Activated CD8-positive, alpha-beta memory T cell treated with anti-CD3 and anti-CD28 coated beads, Interleukin-2, amount 50 U/mL, for 24 hours (primary cell): ENCODE results near the gene LANCL3.
"Not testable (repeated sequence)": the region's sequence is repeated elsewhere in the genome, so short reads cannot be mapped to it uniquely, and the experiment has no call there.

Source experiments
- DNase-seq: peaks from one replicate; pipeline ENCODE4 v3.0.0-alpha.2; 2020; ENCODE audit errors: extremely low read depth

The LANCL3 gene

DNA sequence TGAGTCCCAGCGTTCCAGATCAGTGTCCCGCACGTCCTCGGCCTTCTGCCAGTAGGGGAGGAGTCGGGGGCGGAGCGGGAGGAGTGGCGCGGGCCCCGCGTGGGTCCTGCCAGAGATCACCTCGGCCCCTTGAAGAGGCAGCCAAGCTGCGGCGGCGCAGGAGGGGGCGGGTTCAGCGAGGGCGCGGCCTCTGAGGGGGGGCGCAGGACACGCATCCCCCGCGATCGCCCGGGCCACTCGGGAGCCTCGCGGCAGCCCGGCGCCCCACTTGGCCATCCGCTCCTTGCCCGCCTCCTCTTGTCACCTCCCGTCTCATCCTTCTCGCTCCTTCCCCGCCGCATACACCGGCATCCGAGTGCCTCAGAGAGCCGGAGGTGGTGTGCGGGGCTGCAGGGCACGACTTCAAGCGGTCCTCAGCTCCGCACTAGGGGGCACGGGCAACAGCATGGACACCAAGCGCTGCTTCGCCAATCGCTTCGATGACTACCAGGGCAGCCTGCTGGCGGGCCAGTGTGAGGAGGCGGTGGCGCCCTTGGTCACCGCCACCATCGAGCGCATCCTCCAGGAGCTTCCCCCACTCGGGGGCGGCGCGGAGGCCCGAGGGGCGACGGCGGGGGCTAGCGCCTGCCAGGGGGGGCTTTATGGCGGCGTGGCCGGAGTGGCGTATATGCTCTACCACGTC, at the start of gene LANCL3:
LANCL3 (plus strand) TSS at position 236 of the 682 bp plus-strand sequence; CDS start at position 446, 210 bp downstream.
- not testable (repeated sequence) for DNase-seq

DNA sequence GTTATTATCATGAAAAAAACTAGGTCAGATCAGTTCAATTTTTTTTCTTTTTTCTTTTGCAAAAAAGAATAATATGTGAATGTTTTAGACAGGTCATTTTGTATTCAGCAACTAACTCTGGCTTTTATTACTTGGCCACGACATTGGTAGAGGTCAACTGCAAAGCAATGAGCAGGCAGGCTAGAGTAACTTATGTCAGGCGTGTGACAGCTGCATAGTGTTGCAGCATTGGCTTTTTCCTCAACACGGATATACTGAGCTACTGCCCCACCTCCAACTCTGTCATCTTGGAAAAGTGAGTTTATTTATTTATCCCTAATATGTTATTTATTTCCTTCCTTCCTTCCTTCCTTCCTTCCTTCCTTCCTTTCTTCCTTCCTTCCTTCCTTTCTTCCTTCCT, 47.8 kb upstream of the LANCL3 start:
- not testable (repeated sequence) for DNase-seq

DNA sequence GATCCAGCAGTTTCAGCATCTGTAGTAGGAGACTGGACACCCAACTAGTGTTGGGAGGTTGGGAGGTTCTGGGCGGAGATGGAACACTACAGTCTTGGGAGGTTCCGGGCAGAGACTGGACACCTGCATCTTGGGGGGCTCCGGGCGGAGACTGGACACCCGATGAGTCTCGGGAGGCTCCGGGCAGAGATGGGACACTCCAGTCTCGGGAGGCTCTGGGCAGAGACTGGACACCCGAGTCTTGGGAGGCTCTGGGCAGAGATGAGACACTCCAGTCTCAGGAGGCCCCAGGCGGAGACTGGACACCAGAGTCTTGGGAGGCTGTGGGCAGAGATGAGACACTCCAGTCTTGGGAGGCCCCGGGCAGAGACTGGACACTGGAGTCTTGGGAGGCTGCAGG, 29.5 kb upstream of the LANCL3 start:
- DNase-seq: no peak

DNA sequence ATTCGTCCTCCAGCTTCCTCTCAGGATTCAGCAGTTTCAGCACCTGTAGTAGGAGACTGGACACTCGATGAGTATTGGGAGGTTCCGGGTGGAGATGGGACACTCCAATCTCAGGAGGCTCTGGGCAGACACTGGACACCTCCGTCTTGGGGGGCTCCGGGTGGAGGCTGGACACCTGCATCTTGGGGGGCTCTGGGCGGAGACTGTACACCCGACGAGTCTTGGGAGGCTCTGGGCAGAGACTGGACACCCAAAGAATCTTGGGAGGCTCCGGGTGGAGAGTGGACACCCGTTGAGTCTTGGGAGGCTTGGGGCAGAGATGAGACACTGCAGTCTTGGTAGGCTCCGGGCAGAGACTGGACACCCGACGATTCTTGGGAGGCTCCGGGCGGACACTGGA, 28.7 kb upstream of the LANCL3 start:
- DNase-seq: no peak

DNA sequence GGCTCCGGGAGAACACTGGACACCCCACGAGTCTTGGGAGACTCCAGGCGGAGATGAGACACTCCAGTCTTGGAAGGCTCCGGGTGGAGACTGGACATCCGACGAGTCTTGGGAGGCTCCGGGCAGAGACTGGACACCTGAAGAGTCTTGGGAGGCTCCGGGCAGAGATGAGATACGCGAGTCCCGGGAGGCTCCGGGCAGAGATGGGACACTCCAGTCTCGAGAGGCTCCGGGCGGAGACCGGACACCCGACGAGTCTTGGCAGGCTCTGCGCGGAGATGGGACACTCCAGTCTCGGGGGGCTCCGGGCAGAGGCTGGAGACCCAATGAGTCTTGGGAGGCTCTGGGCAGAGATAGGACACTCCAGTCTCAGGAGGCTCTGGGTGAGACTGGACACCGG, 28.1 kb upstream of the LANCL3 start:
- no peak for DNase-seq

DNA sequence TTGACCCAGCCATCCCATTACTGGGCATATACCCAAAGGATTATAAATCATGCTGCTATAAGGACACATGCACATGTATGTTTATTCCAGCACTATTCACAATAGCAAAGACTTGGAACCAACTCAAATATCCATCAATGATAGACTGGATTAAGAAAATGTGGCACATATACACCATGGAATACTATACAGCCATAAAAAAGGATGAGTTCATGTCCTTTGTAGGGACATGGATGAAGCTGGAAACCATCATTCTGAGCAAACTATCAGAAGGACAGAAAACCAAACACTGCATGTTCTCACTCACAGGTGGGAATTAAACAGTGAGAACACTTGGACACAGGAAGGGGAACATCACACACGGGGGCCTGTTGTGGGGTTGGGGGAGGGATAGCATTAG, 26.9 kb upstream of the LANCL3 start:
- DNase-seq: not testable (repeated sequence)

DNA sequence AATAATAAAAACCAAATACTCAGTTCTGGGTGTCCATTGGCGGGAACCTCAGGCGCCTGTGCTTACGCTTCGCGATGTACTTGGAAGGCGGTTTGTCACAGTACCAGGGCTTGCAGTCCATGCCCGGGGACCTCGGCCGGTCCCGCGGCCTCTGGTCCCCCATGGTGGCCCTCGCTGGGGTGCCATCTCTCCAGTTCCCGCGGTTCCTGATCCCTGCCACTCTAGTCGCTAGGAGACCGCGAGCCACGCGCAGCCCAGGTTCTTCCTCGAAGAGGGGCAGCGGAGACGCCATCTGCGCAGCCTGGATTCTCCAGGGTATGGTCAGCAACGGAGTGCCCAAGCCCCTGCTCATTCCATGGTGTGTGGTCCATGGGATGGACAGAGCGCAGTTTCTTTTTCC, 26.4 kb upstream of the LANCL3 start:
- DNase-seq: no peak

DNA sequence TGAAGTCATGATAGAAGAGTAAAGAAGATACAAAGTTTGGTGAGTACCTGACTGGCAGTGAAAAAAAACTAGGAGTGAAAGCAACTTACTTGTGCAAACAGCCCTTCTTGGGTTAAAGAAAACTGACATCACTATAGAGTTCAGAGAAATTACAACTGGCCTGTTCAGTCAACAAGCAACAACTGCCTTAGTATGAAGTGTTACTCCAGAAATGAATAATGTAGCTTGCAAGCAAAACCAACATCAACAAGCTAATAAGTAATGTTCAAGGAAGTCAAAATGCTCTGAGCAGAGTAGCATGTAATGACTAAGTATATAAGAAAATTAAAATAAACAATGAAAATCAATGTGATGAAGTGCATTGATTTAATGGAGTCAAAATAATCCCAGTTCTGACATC, 21.8 kb upstream of the LANCL3 start:
- not testable (repeated sequence) for DNase-seq

DNA sequence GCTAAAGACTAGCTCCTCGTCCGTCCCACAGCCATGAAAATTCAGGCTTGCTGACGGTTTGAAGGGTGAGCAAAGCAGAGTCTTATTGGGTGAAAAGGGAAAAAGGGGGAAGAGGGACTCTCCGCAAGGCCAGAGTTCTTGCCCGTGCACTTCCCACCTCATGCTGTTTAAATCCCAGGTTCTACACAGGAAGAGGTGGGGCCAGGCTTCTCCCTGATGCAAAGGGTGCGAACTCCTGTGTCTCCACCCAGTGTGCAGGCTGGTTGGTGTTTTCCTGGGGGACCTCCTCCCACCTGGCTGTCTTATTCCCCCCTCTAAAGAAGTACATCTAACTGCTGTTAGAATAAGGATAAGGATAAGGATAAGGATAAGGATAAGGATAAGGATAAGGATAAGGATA, 18.0 kb upstream of the LANCL3 start:
- DNase-seq: no peak

DNA sequence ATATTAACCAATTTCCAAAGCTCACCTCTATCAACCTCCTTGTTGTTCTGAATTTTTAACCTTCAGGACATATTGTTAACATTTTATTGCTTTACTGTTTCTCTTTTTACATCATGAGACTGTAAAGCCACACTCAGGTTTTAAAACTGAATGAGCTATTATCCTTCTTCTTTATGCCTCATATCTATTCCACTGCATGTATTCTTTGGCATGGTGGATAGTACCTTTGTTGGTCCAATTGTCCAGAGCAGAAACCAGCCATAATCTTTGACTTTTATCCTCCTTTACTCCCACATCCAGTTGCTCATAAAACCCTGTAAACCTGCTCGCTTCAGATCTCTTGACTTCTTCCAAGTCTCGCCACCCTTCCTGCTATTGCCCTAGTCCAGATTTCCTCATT, 6.2 kb upstream of the LANCL3 start:
- DNase-seq: not testable (repeated sequence)

DNA sequence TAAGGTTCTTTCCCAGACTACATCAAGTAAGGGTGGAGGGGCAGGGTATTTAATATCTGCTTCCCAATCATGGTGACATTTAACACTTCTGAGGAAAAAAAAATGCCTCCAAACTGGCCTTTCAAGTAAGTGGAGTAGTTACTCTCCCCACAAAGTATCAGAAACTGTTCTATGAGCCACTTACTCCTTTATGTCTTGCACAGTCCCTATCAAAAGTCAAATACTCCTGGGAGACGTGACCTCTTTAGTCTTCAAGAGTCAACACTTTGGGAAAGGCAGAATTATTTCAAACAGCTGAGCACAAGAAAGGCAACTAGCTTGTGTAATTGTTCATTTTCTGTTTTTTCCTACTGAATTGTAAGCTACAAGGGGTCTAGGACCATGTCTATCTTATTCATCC, 1.1 kb upstream of the LANCL3 start:
- not testable (repeated sequence) for DNase-seq

DNA sequence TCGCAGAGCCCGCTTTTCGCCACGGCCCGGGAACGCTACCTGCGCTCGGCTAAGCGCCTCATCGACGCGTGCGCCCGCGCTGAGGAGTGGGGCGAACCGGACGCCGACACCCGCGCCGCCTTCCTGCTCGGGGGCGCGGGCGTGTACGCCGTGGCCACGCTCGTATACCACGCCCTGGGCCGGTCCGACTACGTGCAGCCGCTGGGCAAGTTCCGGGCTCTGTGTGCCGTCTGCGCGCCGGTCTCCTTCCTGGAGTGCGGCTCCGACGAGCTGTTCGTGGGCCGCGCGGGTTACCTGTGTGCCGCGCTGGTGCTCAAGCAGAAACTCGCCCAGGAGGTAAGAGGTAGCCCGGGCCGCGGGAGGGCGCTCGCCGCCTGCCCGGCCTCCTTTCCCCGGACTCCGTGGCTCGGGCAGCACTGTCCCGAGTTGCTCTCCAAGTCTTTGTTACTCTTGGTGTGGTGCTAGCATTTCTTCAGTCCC, 687 bp downstream of the LANCL3 start:
- not testable (repeated sequence) for DNase-seq

DNA sequence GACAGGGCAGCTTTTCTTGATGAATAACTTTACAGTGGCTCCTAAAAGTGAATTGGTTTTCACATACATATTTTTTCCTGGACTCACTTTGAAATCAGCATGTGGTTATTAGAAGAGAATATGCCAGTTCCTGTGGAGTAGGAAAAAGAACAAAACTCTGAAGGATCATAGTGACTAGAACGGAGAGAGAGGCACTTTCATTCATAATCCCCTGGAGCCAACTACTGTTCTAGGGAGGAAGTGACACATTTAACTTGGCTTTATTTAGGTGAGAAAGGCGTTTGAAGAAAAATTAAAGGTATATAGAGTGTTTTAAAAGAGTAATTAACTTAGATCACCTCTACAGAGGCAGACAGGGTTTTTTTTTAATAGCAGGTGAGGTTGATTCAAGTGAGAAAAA, 1.7 kb downstream of the LANCL3 start:
- not testable (repeated sequence) for DNase-seq

DNA sequence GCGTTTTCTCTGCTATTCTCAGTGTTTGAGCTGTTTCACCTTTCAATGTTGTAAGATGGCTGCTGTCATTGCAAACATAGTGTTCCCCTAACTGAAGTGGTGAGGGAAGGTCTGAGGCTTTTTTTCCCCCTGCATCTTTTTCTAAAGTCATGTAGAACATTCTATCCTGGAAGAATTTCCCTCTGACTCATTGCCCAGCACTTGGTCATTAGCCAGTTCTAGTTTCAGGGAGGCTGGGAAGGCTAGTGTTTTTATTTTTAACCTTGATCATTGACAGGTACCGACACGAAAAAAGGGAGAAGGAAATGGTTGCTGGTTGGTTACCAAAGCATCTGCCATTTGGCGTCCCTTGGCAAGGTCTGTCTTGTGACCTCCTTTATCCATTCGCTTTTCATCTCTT, 6.6 kb downstream of the LANCL3 start:
- no peak for DNase-seq

DNA sequence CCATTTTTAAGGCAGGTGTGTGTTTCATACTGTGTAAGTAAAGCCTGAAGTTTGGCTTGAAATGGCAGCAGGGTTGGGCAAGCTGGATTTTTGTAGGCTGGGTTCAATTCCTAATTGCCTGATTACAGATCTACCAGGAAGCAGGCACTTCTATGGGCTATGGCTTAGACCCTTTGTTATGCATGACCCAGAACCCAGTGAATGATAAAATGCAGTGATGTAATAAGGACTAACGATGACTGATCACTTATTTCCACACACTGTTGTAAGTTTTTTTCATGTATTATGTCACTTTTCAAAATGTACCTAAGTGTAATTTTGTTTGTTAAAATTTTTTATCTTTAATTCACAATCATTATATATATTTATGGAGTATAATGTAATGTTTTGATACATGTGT, 8.6 kb downstream of the LANCL3 start:
- no peak for DNase-seq

DNA sequence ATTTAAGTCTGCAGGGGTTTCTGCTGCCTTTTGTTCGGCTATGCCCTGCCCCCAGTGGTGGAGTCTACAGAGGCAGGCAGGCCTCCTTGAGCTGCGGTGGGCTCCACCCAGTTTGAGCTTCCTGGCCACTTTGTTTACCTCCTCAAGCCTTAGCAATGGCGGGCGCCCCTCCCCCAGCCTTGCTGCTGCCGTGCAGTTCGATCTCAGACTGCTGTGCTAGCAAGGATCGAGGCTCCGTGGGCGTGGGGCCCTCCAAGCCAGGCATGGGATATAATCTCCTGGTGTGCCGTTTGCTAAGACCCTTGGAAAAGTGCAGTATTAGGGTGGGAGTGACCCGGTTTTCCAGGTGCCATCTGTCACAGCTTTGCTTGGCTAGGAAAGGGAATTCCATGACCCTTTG, 15.9 kb downstream of the LANCL3 start:
- DNase-seq: not testable (repeated sequence)

DNA sequence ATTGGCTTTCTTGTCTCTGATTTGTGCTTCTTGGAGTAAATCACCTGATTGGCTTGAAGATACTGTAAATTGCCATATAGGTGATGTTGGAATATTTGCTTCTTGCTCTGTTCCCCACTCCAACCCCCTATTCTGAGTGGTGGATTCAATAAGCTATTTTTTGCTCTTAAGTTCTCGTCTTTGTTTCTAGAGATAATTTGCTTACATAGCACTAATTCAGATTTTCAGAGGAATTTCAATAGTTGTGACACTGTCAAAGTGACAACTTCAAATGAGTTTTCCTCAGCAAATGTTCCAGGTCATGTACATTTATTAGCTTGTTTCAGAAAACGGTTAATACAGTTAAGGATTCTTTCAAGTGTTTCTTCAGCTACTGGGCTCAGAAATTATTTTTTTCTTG, 18.6 kb downstream of the LANCL3 start:
- no peak for DNase-seq

DNA sequence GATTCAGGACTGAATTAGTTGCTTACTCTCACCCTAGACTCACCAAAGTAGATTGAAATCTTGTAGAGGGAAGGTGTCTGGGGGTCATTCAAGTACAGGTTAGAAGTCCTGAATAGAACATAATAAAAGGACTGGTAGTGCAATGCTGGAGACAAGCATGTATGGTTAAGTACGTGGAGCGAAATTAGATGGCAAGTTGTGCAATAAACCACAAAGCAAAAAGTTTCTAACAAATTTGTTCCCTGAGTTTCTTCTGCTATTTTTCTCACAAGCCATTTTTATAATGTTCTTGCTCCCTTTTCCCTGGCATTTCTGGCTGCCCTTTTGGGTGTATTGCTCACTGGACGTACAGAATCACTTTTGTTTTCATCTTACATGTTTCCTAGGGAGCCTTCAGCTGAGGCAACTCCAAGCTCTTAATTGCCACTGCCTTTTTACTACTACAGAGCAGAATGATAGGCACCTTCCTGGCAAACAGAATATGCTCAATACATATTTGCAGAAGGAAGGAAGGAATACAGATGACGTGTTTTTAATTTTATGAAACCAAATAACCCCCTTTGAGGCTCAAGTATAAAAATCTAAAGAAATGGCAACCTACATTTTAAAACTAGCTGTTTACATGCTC, 23.4 kb downstream of the LANCL3 start:
- no peak for DNase-seq

DNA sequence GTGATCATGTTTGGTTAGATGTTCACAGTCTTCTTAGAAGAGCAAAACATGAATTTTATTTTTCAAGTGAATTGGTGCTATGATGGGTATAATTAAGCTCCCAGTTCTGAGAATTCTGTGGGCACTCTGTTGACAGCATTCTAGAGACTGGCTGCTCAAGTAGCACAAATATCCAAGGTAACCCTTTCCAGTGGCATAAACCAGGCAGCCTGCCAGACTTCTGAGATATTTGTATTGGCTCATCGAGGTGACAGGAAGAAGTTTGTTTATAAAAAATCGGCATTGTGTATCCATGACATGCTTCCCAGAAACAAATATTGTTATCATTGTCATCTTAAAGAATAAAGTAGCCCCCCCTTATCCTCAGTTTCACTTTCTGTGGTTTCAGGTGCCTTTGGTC, 28.3 kb downstream of the LANCL3 start:
- no peak for DNase-seq

DNA sequence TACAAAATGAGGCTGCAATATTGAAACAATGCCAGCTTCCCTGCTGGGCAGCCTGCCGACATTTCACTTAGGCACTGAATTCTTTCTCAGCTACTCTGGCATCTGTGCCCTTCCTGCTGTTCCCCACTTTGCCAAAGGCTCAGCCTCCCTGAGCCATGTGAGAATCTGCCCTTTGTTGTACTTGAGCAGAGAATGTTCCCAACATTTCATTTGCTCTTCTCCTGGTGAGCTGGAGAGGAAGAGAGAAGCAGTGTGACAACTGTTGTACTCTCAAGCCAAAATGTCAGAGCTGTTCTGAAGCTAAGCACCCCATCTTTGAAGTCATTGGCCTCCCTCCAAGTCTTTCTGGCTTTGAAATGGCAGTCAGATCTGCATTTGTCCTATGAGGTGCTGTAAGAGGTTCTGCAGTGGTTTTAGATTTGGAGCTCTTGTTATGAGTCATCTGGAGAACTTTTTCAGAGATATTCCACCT, 32.5 kb downstream of the LANCL3 start:
- no peak for DNase-seq

DNA sequence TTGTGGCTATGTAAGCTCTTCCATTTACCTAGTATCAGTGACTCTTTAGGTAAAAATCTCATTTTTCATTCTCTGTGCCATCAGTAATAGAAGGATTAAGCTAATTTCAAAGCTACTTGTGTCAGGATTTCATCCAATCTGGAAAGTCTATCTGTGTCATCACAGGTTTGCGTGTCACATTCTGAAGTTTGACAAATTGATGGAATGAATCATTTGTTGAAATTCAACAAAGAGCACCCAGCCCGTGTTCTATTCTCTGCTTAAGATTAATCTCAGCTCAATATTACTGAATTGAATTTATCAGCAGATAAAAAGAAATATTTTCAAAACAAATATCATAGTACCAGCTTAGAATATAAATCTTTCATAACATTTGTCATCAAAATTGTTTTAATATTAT, 35.8 kb downstream of the LANCL3 start:
- no peak for DNase-seq

DNA sequence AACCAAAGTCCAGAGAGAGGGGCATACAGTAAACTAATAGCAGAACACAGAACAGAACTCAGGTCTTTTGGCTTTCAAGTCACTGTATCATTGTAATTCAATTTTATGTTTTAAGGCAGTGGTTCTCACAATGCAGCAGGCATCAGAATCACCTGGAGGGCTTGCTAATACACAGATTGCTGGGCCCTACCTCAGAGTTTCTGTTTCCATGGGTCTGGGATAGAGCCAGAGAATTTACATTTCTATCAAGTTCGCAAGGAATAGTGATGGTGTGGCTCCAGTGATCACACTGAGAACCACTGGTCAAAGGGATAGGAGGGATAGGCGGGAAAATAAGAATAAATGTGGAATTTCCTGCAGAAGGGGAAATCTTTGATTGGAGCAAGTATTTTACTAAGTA, 36.7 kb downstream of the LANCL3 start:
- DNase-seq: no peak

DNA sequence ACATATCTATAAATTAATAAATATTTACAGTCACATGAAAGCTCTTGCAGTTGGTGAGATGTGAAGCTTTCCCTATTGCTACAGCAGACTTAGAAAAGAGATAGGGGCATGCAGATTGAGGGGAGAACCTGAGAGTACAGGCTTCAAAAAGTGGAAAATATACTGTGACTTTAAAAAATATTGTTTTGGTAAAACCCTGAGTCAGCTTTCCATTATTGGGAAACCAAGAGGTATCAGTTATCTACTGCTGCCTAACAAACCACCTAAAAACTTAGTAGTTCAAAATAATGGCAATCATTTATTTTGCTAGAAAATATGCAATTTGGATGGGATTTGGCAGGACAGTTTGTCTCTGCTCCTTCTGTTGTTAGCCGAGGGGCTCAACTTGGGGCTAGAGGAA, 38.3 kb downstream of the LANCL3 start:
- DNase-seq: no peak
